Right lobe of liver (tissue), 4 donors: Measurements from ENCODE around the gene RBFOX1.

ENCODE experiments used
- CTCF ChIP-seq, 4 donors: fragments of 200-600 bp in 3 of 4; fragments of 450-650 bp in 1 of 4; IDR thresholded peaks; one replicate each; pipeline versions ENCODE4 v1.5.1 to v1.8.0; 2016 to 2022; ENCODE audit warnings: antibody characterized with exemption in 4 of 4, mild to moderate bottlenecking in 2 of 4
- POLR2A ChIP-seq: fragments of 450-650 bp; IDR thresholded peaks from one replicate; pipeline ENCODE4 v1.6.1; 2017; ENCODE audit warnings: antibody characterized with exemption, mild to moderate bottlenecking
- donor health status: DM: no; HTN: no; CAD: no.
- donor health status: DM: no; HTN: no; CAD: no.
- donor health status: DM: no; HTN: yes; CAD: no.

GRCh38 chr16:7342598-7342997 lies 10.0 kb downstream of the RBFOX1 start:
- TF ChIP-seq POLR2A (no peak), CTCF (IDR thresholded peaks at IDR 0.05) (no peak)
